ENCODE results near the gene SP9. TPM values are rescaled to one million over a fixed set of nuclear protein-coding genes. Genes with fewer than 3 reads are reported as not detected.

Gene SP9
- total RNA-seq, 1 experiment from 2014 or later: 0.15 TPM

GRCh38 chr2:174335988-174336500, 1.3 kb downstream of the SP9 start:
- BruUV-seq (replicated peaks): no TSS peak
- CTCF ChIA-PET: interaction anchor here (0.7 to 1.3 kb wide), 2 partner anchors 29 to 217 kb away, joined by 3 to 4 read pairs; no protein-coding TSS in a partner anchor
- peaks cover 95% of the 10 kb centered on the region for H3K27me3 ChIP-seq (replicated peaks; ENCODE audit: insufficient read depth, low read depth, low read length, poor library complexity)
- H3K36me3 ChIP-seq (ENCODE audit: insufficient read depth, low read length, poor library complexity, severe bottlenecking): no peaks in the 10 kb centered on the region
- no peak overlapping the region for H3K27ac ChIP-seq (ENCODE audit: low read depth, low read length, poor library complexity, severe bottlenecking)
- TF ChIP-seq CTCF (conservative IDR thresholded peaks at IDR 0.05; ENCODE audit: low read depth, low read length) (no peak), EZH2 (IDR thresholded peaks at IDR 0.05; ENCODE audit: borderline replicate concordance, low read depth, low read length, poor library complexity, severe bottlenecking) (no peak)
- H3K4me3 ChIP-seq (ENCODE audit: low read depth, low read length, poor library complexity, severe bottlenecking): peak overlapping the region; percentile 48
- POLR2A ChIA-PET (ENCODE audit: low non-redundant PET): interaction anchor here (0.6 kb wide), 1 partner anchor 10 kb away, joined by 3 read pairs; no protein-coding TSS in a partner anchor
- H3K9me3 ChIP-seq (ENCODE audit: low read depth, low read length, poor library complexity, severe bottlenecking): no peaks in the 10 kb centered on the region
- intact Hi-C loops (cut with micrococcal nuclease; ENCODE audit: unreplicated experiment): no loop called here
- no peak for DNase-seq (ENCODE audit: low spot score)
- H3K4me1 ChIP-seq (ENCODE audit: insufficient read depth, low read length, poor library complexity, severe bottlenecking): peaks cover 26% of the 10 kb centered on the region

- peak; percentile 61 for TF ChIP-seq EZH2 (IDR thresholded peaks at IDR 0.05; ENCODE audit: borderline replicate concordance, low read depth, low read length, poor library complexity, severe bottlenecking)
- TF ChIP-seq CTCF (conservative IDR thresholded peaks at IDR 0.05; ENCODE audit: low read depth, low read length): peak; percentile 41
- Histone ChIP-seq H3K27ac (ENCODE audit: low read depth, low read length, poor library complexity, severe bottlenecking) (no peak overlapping the region), H3K36me3 (ENCODE audit: insufficient read depth, low read length, poor library complexity, severe bottlenecking) (no peaks in the 10 kb centered on the region), H3K27me3 (replicated peaks; ENCODE audit: insufficient read depth, low read depth, low read length, poor library complexity) (peaks cover 93% of the 10 kb centered on the region), H3K9me3 (ENCODE audit: low read depth, low read length, poor library complexity, severe bottlenecking) (no peaks in the 10 kb centered on the region), H3K4me1 (ENCODE audit: insufficient read depth, low read length, poor library complexity, severe bottlenecking) (peaks cover 31% of the 10 kb centered on the region), H3K4me3 (ENCODE audit: low read depth, low read length, poor library complexity, severe bottlenecking) (peak overlapping the region; percentile 48)
- CTCF ChIA-PET: interaction anchor here (0.6 to 1.3 kb wide), 5 partner anchors 29 to 1020 kb away, joined by 3 to 4 read pairs (median 3); no protein-coding TSS in a partner anchor
- DNase-seq (ENCODE audit: low spot score): peak; percentile 58
- intact Hi-C loops (cut with micrococcal nuclease; ENCODE audit: unreplicated experiment): no loop called here
- POLR2A ChIA-PET (ENCODE audit: low non-redundant PET): no interaction called here
- no TSS peak for BruUV-seq (replicated peaks)
These were observed 2.0 kb downstream of the SP9 start for GRCh38 chr2:174336501-174337336.

- peak overlapping the region; percentile 48 for H3K4me3 ChIP-seq (ENCODE audit: low read depth, low read length, poor library complexity, severe bottlenecking)
- POLR2A ChIA-PET (ENCODE audit: low non-redundant PET): no interaction called here
- intact Hi-C loops (cut with micrococcal nuclease; ENCODE audit: unreplicated experiment): no loop called here
These were observed 2.8 kb downstream of the SP9 start for GRCh38 chr2:174337337-174338146.

More at GRCh38 chr2:174337337-174338146, 2.8 kb downstream of the SP9 start:
- BruUV-seq (replicated peaks): no TSS peak
- CTCF ChIA-PET: interaction anchor here (0.6 to 1.2 kb wide), 3 partner anchors 723 to 1021 kb away, joined by 3 to 4 read pairs (median 3); no protein-coding TSS in a partner anchor
- Histone ChIP-seq H3K9me3 (ENCODE audit: low read depth, low read length, poor library complexity, severe bottlenecking) (no peaks in the 10 kb centered on the region), H3K4me1 (ENCODE audit: insufficient read depth, low read length, poor library complexity, severe bottlenecking) (peaks cover 33% of the 10 kb centered on the region), H3K27ac (ENCODE audit: low read depth, low read length, poor library complexity, severe bottlenecking) (no peak overlapping the region), H3K36me3 (ENCODE audit: insufficient read depth, low read length, poor library complexity, severe bottlenecking) (no peaks in the 10 kb centered on the region), H3K27me3 (replicated peaks; ENCODE audit: insufficient read depth, low read depth, low read length, poor library complexity) (peaks cover 93% of the 10 kb centered on the region)
- TF ChIP-seq CTCF (conservative IDR thresholded peaks at IDR 0.05; ENCODE audit: low read depth, low read length) (no peak), EZH2 (IDR thresholded peaks at IDR 0.05; ENCODE audit: borderline replicate concordance, low read depth, low read length, poor library complexity, severe bottlenecking) (no peak)
- peak; percentile 47 for DNase-seq (ENCODE audit: low spot score)
